ENCODE results near the gene TCF19. TPM values are rescaled to one million over a fixed set of nuclear protein-coding genes. Genes with fewer than 3 reads are reported as not detected.
"Not testable (repeated sequence)": the region's sequence is repeated elsewhere in the genome, so short reads cannot be mapped to it uniquely, and the experiment has no call there.

Gene TCF19
- total RNA-seq, 1 experiment from 2014 or later = 15.0 TPM

DNA sequence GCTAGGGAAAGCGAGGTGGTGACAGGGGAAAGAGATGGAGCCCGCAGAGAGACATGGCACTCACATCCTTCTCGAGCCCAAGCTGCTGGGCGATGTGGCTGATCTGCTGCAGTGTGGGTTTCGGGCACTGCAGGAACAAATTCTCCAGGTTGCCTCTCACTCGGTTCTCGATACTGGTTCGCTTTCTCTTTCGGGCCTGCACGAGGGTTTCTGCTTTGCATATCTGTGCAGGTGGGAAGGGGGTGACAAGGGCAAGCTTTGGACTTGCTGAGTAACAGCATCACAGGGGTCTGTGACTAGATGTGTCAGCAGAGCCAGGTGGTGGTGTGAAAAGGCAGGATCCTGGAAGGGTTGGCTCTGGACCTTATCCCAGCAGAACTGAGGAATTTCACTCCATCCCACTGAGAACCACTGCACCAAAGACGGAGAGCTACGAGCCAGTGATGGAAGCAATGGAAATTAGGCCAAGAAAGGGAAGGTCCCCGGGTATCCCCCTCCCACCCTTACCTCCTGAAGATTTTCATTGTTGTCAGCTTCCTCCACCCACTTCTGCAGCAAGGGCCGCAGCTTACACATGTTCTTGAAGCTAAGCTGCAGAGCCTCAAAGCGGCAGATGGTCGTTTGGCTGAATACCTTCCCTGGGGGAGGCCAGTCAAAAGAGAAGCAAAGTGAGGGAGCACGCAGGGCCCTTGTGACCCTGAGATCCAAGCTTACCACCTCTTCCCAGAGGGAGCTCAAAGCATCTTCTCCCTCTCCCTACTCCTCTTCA, 6.9 kb downstream of the TCF19 start:
- not testable (repeated sequence) for H2BK20ac ChIP-seq (ENCODE audit: low read depth, low read length, poor library complexity, severe bottlenecking); H2BK12ac ChIP-seq (ENCODE audit: insufficient read length, low read depth, low read length); H2BK5ac ChIP-seq (ENCODE audit: insufficient read length, low read length); H4K91ac ChIP-seq (ENCODE audit: insufficient read length, low read depth, low read length); H3K27me3 ChIP-seq (ENCODE audit: insufficient read depth, low read length); H3K4me2 ChIP-seq (ENCODE audit: insufficient read depth, insufficient read length, low read length); H2BK120ac ChIP-seq (ENCODE audit: low read depth, low read length, poor library complexity, severe bottlenecking); H4K20me1 ChIP-seq (ENCODE audit: control insufficient read depth, insufficient read depth, insufficient read length); H3K4ac ChIP-seq (ENCODE audit: low read depth, low read length); H3K27me3 Mint-ChIP-seq (ENCODE audit: low read depth); H3K23ac ChIP-seq (ENCODE audit: insufficient read length, low read depth, low read length); H3K79me1 ChIP-seq (ENCODE audit: insufficient read depth, low read depth, low read length, poor library complexity, severe bottlenecking); H2AFZ ChIP-seq (ENCODE audit: low read length); H2AK5ac ChIP-seq (ENCODE audit: insufficient read length, low read length); H3K9me3 ChIP-seq (ENCODE audit: control insufficient read depth, low read depth, low read length); H2BK15ac ChIP-seq (ENCODE audit: low read depth, low read length); H3K18ac ChIP-seq (ENCODE audit: insufficient read length, low read depth, low read length); DNase-seq; H3K27ac ChIP-seq (ENCODE audit: insufficient read length, low read depth, low read length); H3K14ac ChIP-seq (ENCODE audit: insufficient read depth, low read length); H3K9ac ChIP-seq (ENCODE audit: extremely low read depth, insufficient read length, low read length); H4K5ac ChIP-seq (ENCODE audit: insufficient read length, low read depth, low read length); H3K56ac ChIP-seq (ENCODE audit: insufficient read length, low read depth, low read length); H3T11ph ChIP-seq (ENCODE audit: low read length); H3K9me3 Mint-ChIP-seq; H4K8ac ChIP-seq (replicated peaks; ENCODE audit: insufficient read length, low read depth, low read length); H3K4me1 ChIP-seq (ENCODE audit: insufficient read depth, low read length)
- WGBS (ENCODE audit: extremely low coverage, insufficient read length, low lambda C conversion rate) = no CpG with 5 or more reads among the region's 17 CpGs
- Mint-ChIP-seq H3K4me1 (peaks cover 57 to 62% of the 10 kb centered on the region in 2 experiments), H3K4me3 (peak overlapping the region; percentile 91; a peak in 3 of 5 replicates), H3K36me3 (ENCODE audit: insufficient read depth in 1 of 3, low read depth in 3 of 3) (peaks cover 57 to 93% (median 61%) of the 10 kb centered on the region in 3 experiments), H3K27ac (peak overlapping the region in 1 of 3 experiments; percentile 94; a peak in 4 of 7 replicates)
- H3K23me2 ChIP-seq (ENCODE audit: insufficient read length, low read depth, low read length, poor library complexity, severe bottlenecking) = peaks cover 17% of the 10 kb centered on the region
- peaks cover 34% of the 10 kb centered on the region for H3K79me2 ChIP-seq (ENCODE audit: insufficient read depth, low read length)

All from H9 (cell line).